H1 (cell line): ENCODE measurements around the gene LITAF. TPM values are rescaled to one million over a fixed set of nuclear protein-coding genes. Genes with fewer than 3 reads are reported as not detected.

ENCODE experiments used
- CTCF ChIA-PET: fragments of 300-600 bp; sonication (Branson Sonifier 250); formaldehyde crosslinking; loops from one replicate; lab custom pipeline; 2021; ENCODE audit not compliant: partially characterized antibody; lab: Charles Lee
- POLR2A ChIA-PET: fragments of 300-600 bp; sonication (Branson Sonifier 250); formaldehyde crosslinking; loops from one replicate; lab custom pipeline; 2021; ENCODE audit warnings: inconsistent platforms; ENCODE audit not compliant: partially characterized antibody; lab: Charles Lee
- DNase-seq, 2 experiments: peaks; one replicate each; pipeline versions ENCODE4 v3.0.0 to v3.0.0-alpha.2; 2010 to 2022; ENCODE audit warnings: low spot score in 2 of 2, low read depth in 1 of 2, mixed read lengths in 1 of 2
- FAIRE-seq: peaks from 2 replicates; lab custom pipeline; 2011; peaks lifted over from hg19 to GRCh38; lab: Jason Lieb, UNC
- H2AFZ ChIP-seq: 2 replicates; pipeline ENCODE4 v1.8.1; 2012; ENCODE audit warnings: low read length, inconsistent platforms
- H2AK5ac ChIP-seq: 2 replicates; pipeline ENCODE4 v1.6.1; 2013; ENCODE audit warnings: low read depth, low read length
- H2BK120ac ChIP-seq: replicated peaks from 2 replicates; pipeline ENCODE3; 2013; ENCODE audit warnings: low read depth, low read length, inconsistent platforms
- H2BK12ac ChIP-seq: 2 replicates; pipeline ENCODE4 v1.6.1; 2013; ENCODE audit warnings: low read depth, low read length
- H2BK15ac ChIP-seq: 2 replicates; pipeline ENCODE4 v1.6.1; 2013; ENCODE audit warnings: low read length
- H2BK20ac ChIP-seq: 2 replicates; pipeline ENCODE4 v1.6.1; 2013; ENCODE audit warnings: low read length
- H2BK5ac ChIP-seq: 2 replicates; pipeline ENCODE4 v1.6.1; 2013; ENCODE audit warnings: low read depth, low read length
- H3K14ac ChIP-seq: 2 replicates; pipeline ENCODE4 v1.6.1; 2013; ENCODE audit warnings: inconsistent platforms; ENCODE audit not compliant: insufficient read length
- H3K18ac ChIP-seq: 2 replicates; pipeline ENCODE4 v1.6.1; 2013; ENCODE audit warnings: low read length; ENCODE audit errors: extremely low read depth
- H3K23ac ChIP-seq: 2 replicates; pipeline ENCODE4 v1.6.1; 2013; ENCODE audit warnings: inconsistent platforms; ENCODE audit not compliant: insufficient read length
- H3K23me2 ChIP-seq: 2 replicates; pipeline ENCODE4 v1.6.1; 2013; ENCODE audit warnings: low read depth, low read length
- H3K27ac ChIP-seq: 2 replicates; pipeline ENCODE4 v1.6.1; 2011; ENCODE audit warnings: low read depth, low read length, inconsistent platforms
- H3K27me3 ChIP-seq, 4 experiments: replicated peaks in 1 of 4; 1 replicate in 1 of 4; 2 replicates in 3 of 4; pipeline versions ENCODE4 v1.6.1 to v1.8.1; 2011 to 2013; ENCODE audit warnings: low read length in 3 of 4, mild to moderate bottlenecking in 3 of 4, inconsistent platforms in 2 of 4, mixed read lengths in 2 of 4, moderate library complexity in 1 of 4; ENCODE audit not compliant: control insufficient read depth in 3 of 4, insufficient read depth in 3 of 4; ENCODE audit errors: extremely low read depth in 1 of 4
- H3K36me3 ChIP-seq, 4 experiments: 2 replicates each; pipeline versions ENCODE4 v1.6.1 to v1.8.1; 2011 to 2013; ENCODE audit warnings: mild to moderate bottlenecking in 4 of 4, low read length in 3 of 4, moderate library complexity in 2 of 4, control low read depth in 1 of 4, inconsistent platforms in 1 of 4; ENCODE audit not compliant: insufficient read depth in 4 of 4, control insufficient read depth in 2 of 4
- H3K4ac ChIP-seq: replicated peaks from 2 replicates; pipeline ENCODE3; 2013; ENCODE audit warnings: low read length, low read depth, mixed read lengths, inconsistent platforms; ENCODE audit not compliant: insufficient read length
- H3K4me1 ChIP-seq, 4 experiments: replicated peaks in 1 of 4; 1 replicate in 1 of 4; 2 replicates in 3 of 4; pipeline versions ENCODE4 v1.6.1 to v1.8.1; 2011 to 2013; ENCODE audit warnings: low read length in 3 of 4, inconsistent platforms in 2 of 4, mixed read lengths in 1 of 4; ENCODE audit not compliant: insufficient read depth in 4 of 4, control insufficient read depth in 3 of 4
- H3K4me2 ChIP-seq, 2 experiments: 2 replicates each; pipeline versions ENCODE4 v1.6.1 to v1.8.1; 2011 to 2013; ENCODE audit warnings: low read depth in 2 of 2, low read length in 2 of 2, control low read depth in 1 of 2, inconsistent platforms in 1 of 2, mild to moderate bottlenecking in 1 of 2; ENCODE audit not compliant: insufficient read depth in 1 of 2
- H3K4me3 ChIP-seq, 4 experiments: fragments of 200-600, 300-600 bp in 1 of 4; sonication (generic), shearing (Covaris generic), sonication (Bioruptor Twin) in 1 of 4; 2 replicates each; pipeline versions ENCODE4 v1.5.1 to v1.8.1; 2011 to 2016; ENCODE audit warnings: low read length in 4 of 4, low read depth in 3 of 4, control low read depth in 2 of 4, inconsistent platforms in 2 of 4, mild to moderate bottlenecking in 2 of 4, mixed read lengths in 1 of 4, moderate library complexity in 1 of 4; ENCODE audit not compliant: insufficient read depth in 2 of 4; ENCODE audit errors: extremely low read depth in 1 of 4
- H3K56ac ChIP-seq: replicated peaks from 2 replicates; pipeline ENCODE3; 2013; ENCODE audit warnings: low read depth, mild to moderate bottlenecking, mixed read lengths, low read length, inconsistent platforms; ENCODE audit not compliant: insufficient read length
- H3K79me1 ChIP-seq: 2 replicates; pipeline ENCODE4 v1.6.1; 2013; ENCODE audit warnings: low read depth, low read length, control low read depth
- H3K79me2 ChIP-seq, 2 experiments: 2 replicates each; pipeline versions ENCODE4 v1.6.1 to v1.8.1; 2012 to 2013; ENCODE audit warnings: low read length in 2 of 2, mild to moderate bottlenecking in 2 of 2, inconsistent platforms in 1 of 2; ENCODE audit not compliant: insufficient read depth in 2 of 2, control insufficient read depth in 1 of 2
- H3K9ac ChIP-seq, 4 experiments: replicated peaks in 1 of 4; 1 replicate in 1 of 4; 2 replicates in 3 of 4; pipeline versions ENCODE4 v1.6.1 to v1.8.1; 2011 to 2013; ENCODE audit warnings: low read depth in 3 of 4, low read length in 3 of 4, control low read depth in 2 of 4, mild to moderate bottlenecking in 2 of 4, moderate library complexity in 2 of 4, inconsistent platforms in 1 of 4; ENCODE audit errors: extremely low read depth in 1 of 4
- H3K9me3 ChIP-seq, 2 experiments: 2 replicates each; pipeline versions ENCODE4 v1.6.1 to v1.8.1; 2012 to 2013; ENCODE audit warnings: mild to moderate bottlenecking in 2 of 2, moderate library complexity in 2 of 2, control low read depth in 1 of 2, inconsistent platforms in 1 of 2, low read depth in 1 of 2, low read length in 1 of 2, mixed read lengths in 1 of 2; ENCODE audit not compliant: insufficient read depth in 2 of 2
- H4K20me1 ChIP-seq, 2 experiments: replicated peaks in 1 of 2; 2 replicates each; pipeline versions ENCODE3 to v1.8.1; 2011 to 2013; ENCODE audit warnings: inconsistent platforms in 2 of 2, low read length in 2 of 2, mild to moderate bottlenecking in 1 of 2; ENCODE audit not compliant: insufficient read depth in 2 of 2, control insufficient read depth in 1 of 2
- H4K5ac ChIP-seq: 2 replicates; pipeline ENCODE4 v1.6.1; 2013; ENCODE audit warnings: low read length, low read depth, mixed read lengths, inconsistent platforms; ENCODE audit not compliant: insufficient read length
- H4K8ac ChIP-seq: 2 replicates; pipeline ENCODE4 v1.8.0; 2013; ENCODE audit warnings: mild to moderate bottlenecking, moderate library complexity, low read length, inconsistent platforms; ENCODE audit not compliant: insufficient read depth; ENCODE audit errors: extremely low read depth
- H4K91ac ChIP-seq: replicated peaks from 2 replicates; pipeline ENCODE3; 2013; ENCODE audit warnings: low read length, mixed read lengths, inconsistent platforms; ENCODE audit not compliant: insufficient read length
- BCL11A ChIP-seq, 2 experiments: IDR thresholded peaks; one replicate each; pipeline ENCODE4 v1.6.1; 2011; ENCODE audit warnings: low read depth in 2 of 2, low read length in 2 of 2, mild to moderate bottlenecking in 2 of 2
- CEBPB ChIP-seq: IDR thresholded peaks from 2 replicates; pipeline ENCODE4 v1.6.1; 2012; ENCODE audit warnings: low read depth, low read length
- EZH2 ChIP-seq: fragments of 200-600 bp; sonication (generic); IDR thresholded peaks from 2 replicates; pipeline ENCODE4 v1.7.1; 2012; ENCODE audit warnings: low read depth, mild to moderate bottlenecking, moderate library complexity, low read length, inconsistent platforms; ENCODE audit not compliant: severe bottlenecking
- FOSL1 ChIP-seq: IDR thresholded peaks from 2 replicates; pipeline ENCODE4 v1.6.1; 2011; ENCODE audit warnings: mild to moderate bottlenecking, low read depth, low read length, moderate library complexity; ENCODE audit not compliant: insufficient read depth
- GABPA ChIP-seq: IDR thresholded peaks from 2 replicates; pipeline ENCODE4 v1.6.1; 2011; ENCODE audit warnings: mild to moderate bottlenecking, low read length, moderate library complexity, borderline replicate concordance; ENCODE audit not compliant: insufficient read depth
- POLR2A ChIP-seq, 2 experiments: IDR thresholded peaks; 1 replicate in 1 of 2; 2 replicates in 1 of 2; pipeline ENCODE4 v1.6.1; 2011; ENCODE audit warnings: low read depth in 2 of 2, low read length in 2 of 2, mild to moderate bottlenecking in 2 of 2; ENCODE audit errors: control extremely low read depth in 1 of 2
- POU5F1 ChIP-seq: IDR thresholded peaks from 2 replicates; pipeline ENCODE4 v1.6.1; 2011; ENCODE audit warnings: low read depth, mild to moderate bottlenecking, low read length, moderate library complexity
- RNF2 ChIP-seq: fragments of 200-900, 300-1000 bp; sonication (generic); IDR thresholded peaks from 2 replicates; pipeline ENCODE4 v1.7.1; 2016; ENCODE audit warnings: borderline replicate concordance, low read depth, mild to moderate bottlenecking, antibody characterized with exemption, low read length; ENCODE audit not compliant: poor library complexity, severe bottlenecking; ENCODE audit errors: missing control alignments
- SIN3A ChIP-seq, 2 experiments: IDR thresholded peaks in 1 of 2; conservative IDR thresholded peaks in 1 of 2; 2 replicates each; pipeline ENCODE4 v1.6.1; 2011 to 2012; ENCODE audit warnings: low read length in 2 of 2, improper control_type of control experiment in 1 of 2, low read depth in 1 of 2, mild to moderate bottlenecking in 1 of 2
- SP1 ChIP-seq: IDR thresholded peaks from 2 replicates; pipeline ENCODE4 v1.6.1; 2011; ENCODE audit warnings: low read depth, low read length
- SP2 ChIP-seq: IDR thresholded peaks from 2 replicates; pipeline ENCODE4 v1.6.1; 2012; ENCODE audit warnings: mild to moderate bottlenecking, low read length, inconsistent platforms
- TBP ChIP-seq: IDR thresholded peaks from 2 replicates; pipeline ENCODE4 v1.6.1; 2011; ENCODE audit warnings: low read depth, low read length, improper control_type of control experiment
- TCF12 ChIP-seq: IDR thresholded peaks from 2 replicates; pipeline ENCODE4 v1.6.1; 2011; ENCODE audit warnings: low read depth, mild to moderate bottlenecking, low read length
- WGBS, 2 experiments: shearing (Covaris generic) in 1 of 2; methylation state at CpG; one replicate each; pipeline versions ENCODE4 v1.1.6 to v1.1.7; 2013 to 2015; ENCODE audit warnings: low lambda C conversion rate in 2 of 2, mixed read lengths in 2 of 2, inconsistent platforms in 1 of 2, low coverage in 1 of 2, missing lambda C conversion rate in 1 of 2; ENCODE audit not compliant: insufficient replicate concordance in 2 of 2, insufficient coverage in 1 of 2, insufficient read length in 1 of 2; ENCODE audit errors: extremely low coverage in 1 of 2, missing lambda C conversion rate in 1 of 2; 5-methylcytosine and 5-hydroxymethylcytosine counted together
- polyA plus RNA-seq, 7 experiments: library from polyadenylated mRNA; depleted of rRNA in 3 of 7; stranded (reverse) in 5 of 7; unstranded in 2 of 7; fragments of >200 nt in 5 of 7; fragments of 200-250 nt in 2 of 7; gene quantifications; 1 replicate in 5 of 7; 2 replicates in 1 of 7; 4 replicates in 1 of 7; pipeline versions ENCODE4 v1.2.1 to v1.2.3, GENCODE V29; 2011 to 2013; ENCODE audit warnings: missing spikeins in 2 of 7, mixed read lengths in 2 of 7
- total RNA-seq: library from RNA; stranded (reverse); fragmentation: NEBNext Ultra II Directional; extraction: Animal tissue kit (Norgen Biotek cat#: 25700); gene quantifications from 2 replicates; pipeline ENCODE4 v1.2.1, GENCODE V29; 2021

LITAF gene
- total and polyA plus RNA-seq, 2 of the 8 experiments (the other 6 are each of a cell fraction or from before 2014, with no cell fraction given), result 165 to 205 TPM

DNA sequence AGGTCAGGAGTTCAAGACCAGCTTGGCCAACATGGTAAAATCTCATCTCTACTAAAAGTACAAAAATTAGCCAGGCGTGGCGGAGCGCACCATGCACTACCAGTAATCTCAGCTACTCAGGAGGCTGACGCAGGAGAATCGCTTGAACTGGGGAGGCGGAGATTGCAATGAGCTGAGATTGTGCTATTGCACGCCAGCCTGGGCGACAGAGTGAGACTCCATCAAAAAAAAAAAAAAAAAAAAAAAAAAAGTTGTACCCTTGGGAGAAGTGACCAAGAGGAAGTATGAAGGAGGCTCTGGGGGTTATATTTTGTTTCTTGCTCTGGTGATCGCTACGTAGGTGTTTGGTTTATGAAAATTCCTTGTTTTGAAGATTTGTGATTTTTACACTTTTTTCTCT lies 66.3 kb downstream of the LITAF start:
- H3K4ac ChIP-seq, result no peak overlapping the region
- no peaks in the 10 kb centered on the region for H3K79me1 ChIP-seq
- H3K79me2 ChIP-seq, result no peaks in the 10 kb centered on the region
- H4K20me1 ChIP-seq, result no peaks in the 10 kb centered on the region
- no peaks in the 10 kb centered on the region for H3K9me3 ChIP-seq
- H2BK5ac ChIP-seq, result no peak overlapping the region
- no peak overlapping the region for H3K4me3 ChIP-seq
- no peak overlapping the region for H2AFZ ChIP-seq
- DNase-seq (no peak), FAIRE-seq (no peak)
- H2AK5ac ChIP-seq, result no peak overlapping the region
- H2BK15ac ChIP-seq, result no peak overlapping the region
- no peak overlapping the region for H3K4me2 ChIP-seq
- H3K36me3 ChIP-seq, result no peaks in the 10 kb centered on the region
- no peak overlapping the region for H2BK12ac ChIP-seq
- H3K23ac ChIP-seq, result no peak overlapping the region
- no peak overlapping the region for H3K56ac ChIP-seq
- H4K8ac ChIP-seq, result no peak overlapping the region
- H2BK20ac ChIP-seq, result no peak overlapping the region
- no peak overlapping the region for H2BK120ac ChIP-seq
- H3K18ac ChIP-seq, result no peak overlapping the region
- H4K5ac ChIP-seq, result no peak overlapping the region
- H4K91ac ChIP-seq, result no peak overlapping the region
- H3K27me3 ChIP-seq, result no peaks in the 10 kb centered on the region
- H3K23me2 ChIP-seq, result peaks cover 3% of the 10 kb centered on the region; the same call in 1 of the 2 replicates
- 92% methylated on average over 8 of the region's 10 CpGs; no CpG with 5 or more reads in 1 of the 2 experiments for WGBS, 2 experiments
- no peak overlapping the region for H3K14ac ChIP-seq
- H3K27ac ChIP-seq, result no peak overlapping the region
- no peak overlapping the region for H3K9ac ChIP-seq
- H3K4me1 ChIP-seq, result peaks cover 0 to 8% (median 4%) of the 10 kb centered on the region in 4 experiments; a peak in 5 of 7 replicates
- ChIA-PET POLR2A (interaction anchor here (1.1 kb wide), 1 partner anchor 19 kb away, joined by 3 read pairs; no protein-coding TSS in a partner anchor), CTCF (interaction anchor here (1.0 to 7.8 kb wide), 4 partner anchors 13 to 168 kb away, joined by 3 to 55 read pairs (median 4); no protein-coding TSS in a partner anchor)
- TF ChIP-seq CEBPB (no peak), SP2 (no peak), FOSL1 (no peak), TBP (no peak), TCF12 (no peak), POU5F1 (no peak), POLR2A (IDR thresholded peaks at IDR 0.05; ENCODE audit: control extremely low read depth in 1 of 2, low read depth in 2 of 2, low read length in 2 of 2) (no peak), SP1 (no peak), BCL11A (IDR thresholded peaks at IDR 0.05; ENCODE audit: low read depth in 2 of 2, low read length in 2 of 2) (no peak), EZH2 (no peak), SIN3A (conservative IDR thresholded peaks at IDR 0.05 in 1 of 2, IDR thresholded peaks at IDR 0.05 in 1 of 2; ENCODE audit: low read depth in 1 of 2, low read length in 2 of 2) (no peak), GABPA (no peak), RNF2 (no peak)
